IPS-11a (cell line): ENCODE results near the gene SRI.
"Not testable (repeated sequence)": the region's sequence is repeated elsewhere in the genome, so short reads cannot be mapped to it uniquely, and the experiment has no call there.

ENCODE experiments used
- H3K4me3 ChIP-seq: one replicate; pipeline ENCODE4 v1.5.1; 2013; ENCODE audit warnings: low read depth, low read length, control low read depth

The SRI gene

DNA sequence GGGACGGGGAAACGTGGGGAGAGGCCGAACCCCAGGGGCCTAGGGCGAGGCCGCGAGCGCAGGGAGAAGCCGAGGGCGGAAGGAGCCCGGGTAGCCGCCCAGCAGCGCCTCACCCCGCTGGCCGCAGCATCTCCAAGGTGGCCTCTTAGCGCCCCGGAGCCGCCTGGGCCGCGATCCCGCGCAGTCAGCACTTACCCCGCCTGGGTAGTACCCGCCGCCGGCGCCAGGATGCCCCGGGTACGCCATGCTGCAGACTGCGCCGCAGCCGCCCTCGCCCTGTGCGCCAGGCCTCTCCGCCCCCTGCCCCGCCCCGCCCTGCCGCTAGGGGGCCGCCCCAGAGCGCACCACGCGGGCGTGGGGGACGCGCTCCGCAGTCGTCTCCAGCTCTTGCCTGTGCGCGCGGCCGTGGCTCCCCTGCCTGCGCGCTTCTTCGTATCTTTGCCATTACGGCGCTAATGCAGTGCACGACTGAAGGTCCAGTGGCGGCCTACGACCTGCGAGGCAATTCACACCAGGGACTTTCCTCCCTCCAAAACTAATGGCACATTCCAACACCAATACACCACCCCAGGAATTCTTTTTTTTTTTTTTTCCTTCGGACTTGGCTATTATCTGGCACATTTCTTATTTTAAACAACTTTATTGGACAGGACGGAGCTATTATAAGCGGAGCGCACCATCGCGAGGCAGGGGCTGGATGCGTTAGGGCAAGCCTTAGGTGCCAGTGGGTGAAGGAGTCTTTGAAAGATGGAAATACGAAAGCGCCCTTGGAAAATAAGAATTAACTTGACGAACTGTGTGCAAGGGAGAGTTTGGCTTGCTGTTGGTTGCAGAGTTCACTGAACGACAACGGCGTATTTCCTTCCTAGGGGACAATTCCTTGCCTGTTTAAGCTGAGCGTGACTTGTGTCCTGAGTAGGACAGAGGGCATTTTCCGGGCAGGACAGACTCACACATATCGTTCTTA, at the start of gene SRI:
TSS of gene SRI (minus strand) at position 258 of the 967 bp plus-strand sequence. CDS start at position 246, 12 bp downstream.
- peak within 1 kb of the TSS; percentile 74 for H3K4me3 ChIP-seq

DNA sequence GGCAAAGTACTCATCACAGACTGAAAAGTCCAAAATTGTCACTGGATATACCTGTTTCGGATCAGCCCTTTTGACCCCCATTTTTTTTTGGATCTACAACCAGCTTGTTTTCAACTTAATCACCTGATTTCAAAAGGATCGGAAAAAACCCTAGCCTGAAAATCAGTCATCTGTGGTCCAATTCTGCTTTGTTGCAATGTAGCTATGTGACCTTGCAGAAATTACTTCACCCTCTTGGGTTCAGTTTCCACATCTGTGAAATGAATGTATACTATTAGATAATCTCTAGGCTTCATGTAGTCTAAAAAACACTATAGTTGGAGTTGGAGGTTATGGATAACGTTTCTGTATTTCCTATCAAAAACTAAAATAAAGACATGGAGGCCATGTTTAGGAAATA, 49.7 kb upstream of the SRI start:
- no peak overlapping the region for H3K4me3 ChIP-seq

DNA sequence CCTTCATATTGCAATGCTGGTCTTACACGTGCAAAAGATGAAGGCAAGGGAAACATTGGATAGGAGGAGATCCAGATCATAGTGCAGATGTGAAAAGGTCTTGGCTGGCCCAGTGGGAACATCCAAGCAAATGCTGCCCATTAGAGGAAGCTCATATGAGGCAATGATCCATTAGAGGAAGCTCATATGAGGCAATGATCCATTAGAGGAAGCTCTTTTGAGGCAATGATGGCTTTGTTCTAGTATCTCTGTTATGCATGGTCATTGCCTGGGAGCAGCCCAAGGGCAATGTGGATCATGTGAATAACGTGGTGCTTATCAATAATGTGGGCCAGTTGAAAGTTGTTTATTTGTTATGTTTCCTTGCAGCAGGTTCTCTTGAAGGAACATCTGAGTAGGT, 49.0 kb upstream of the SRI start:
- H3K4me3 ChIP-seq: no peak overlapping the region

- H3K4me3 ChIP-seq: no peak overlapping the region
Observed at GRCh38 chr7:88268051-88268450, 48.2 kb upstream of the SRI start.

GRCh38 chr7:88267421-88267820, 47.6 kb upstream of the SRI start:
- no peak overlapping the region for H3K4me3 ChIP-seq

GRCh38 chr7:88264987-88265386, 45.1 kb upstream of the SRI start:
- not testable (repeated sequence) for H3K4me3 ChIP-seq

GRCh38 chr7:88262562-88262961, 42.7 kb upstream of the SRI start:
- no peak overlapping the region for H3K4me3 ChIP-seq

DNA sequence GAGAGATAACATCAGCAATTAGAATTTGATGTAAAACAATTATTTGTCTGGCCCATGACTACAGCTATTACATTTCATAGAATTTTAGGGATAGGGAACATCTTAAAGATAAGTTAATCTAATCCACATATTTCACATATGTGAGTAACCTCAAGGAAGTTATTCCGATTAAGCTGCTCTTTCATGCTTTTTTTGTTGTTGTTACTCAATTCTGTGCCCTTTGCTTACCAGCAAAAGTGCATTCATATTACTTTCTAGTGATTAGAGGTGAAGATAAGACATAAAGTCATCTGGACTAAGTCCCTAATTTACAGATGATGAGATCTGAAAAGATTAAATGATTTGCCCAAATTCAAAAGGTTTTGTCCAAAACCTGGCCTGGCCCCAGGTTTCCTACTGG, 40.9 kb upstream of the SRI start:
- H3K4me3 ChIP-seq: no peak overlapping the region

- no peak overlapping the region for H3K4me3 ChIP-seq
Observed at GRCh38 chr7:88259656-88260380, 40.0 kb upstream of the SRI start.

DNA sequence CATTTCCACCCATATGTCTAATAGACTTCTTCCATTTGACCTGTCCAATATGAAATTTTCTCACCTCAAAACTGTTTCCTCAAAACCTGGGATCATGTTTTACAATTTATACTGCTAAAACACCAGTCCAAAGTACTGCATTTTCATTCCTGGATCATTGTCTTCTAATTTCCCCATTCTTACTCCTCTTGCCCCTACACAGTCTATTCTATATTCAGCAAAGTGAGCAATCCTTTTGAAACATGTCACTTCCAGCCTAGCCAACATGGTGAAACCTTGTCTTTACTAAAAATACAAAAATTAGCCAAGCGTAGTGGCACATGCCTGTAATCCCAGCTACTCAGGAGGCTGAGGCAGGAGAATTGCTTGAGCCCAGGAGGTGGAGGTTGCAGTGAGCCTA, 38.5 kb upstream of the SRI start:
- not testable (repeated sequence) for H3K4me3 ChIP-seq

DNA sequence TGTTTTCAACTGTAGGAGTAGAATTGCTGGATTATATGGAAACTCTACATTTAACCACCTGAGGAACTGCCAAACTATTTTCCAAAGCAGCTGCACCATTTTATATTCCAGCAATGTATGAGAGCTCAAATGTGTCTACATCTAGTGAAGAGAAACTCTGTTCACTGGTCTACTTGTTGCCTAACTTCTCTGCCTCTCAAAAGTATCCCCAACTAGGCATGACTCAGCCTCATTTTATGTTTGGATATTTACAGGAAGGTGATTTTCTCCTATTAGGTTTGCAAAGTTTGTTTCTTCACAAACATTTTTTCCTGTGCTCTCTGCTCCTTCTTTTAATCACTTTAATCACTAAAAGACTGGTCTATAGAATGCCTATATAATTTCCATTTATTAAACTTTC, 37.1 kb upstream of the SRI start:
- H3K4me3 ChIP-seq: no peak overlapping the region

GRCh38 chr7:88254721-88255424, 35.0 kb upstream of the SRI start:
- H3K4me3 ChIP-seq: no peak overlapping the region

DNA sequence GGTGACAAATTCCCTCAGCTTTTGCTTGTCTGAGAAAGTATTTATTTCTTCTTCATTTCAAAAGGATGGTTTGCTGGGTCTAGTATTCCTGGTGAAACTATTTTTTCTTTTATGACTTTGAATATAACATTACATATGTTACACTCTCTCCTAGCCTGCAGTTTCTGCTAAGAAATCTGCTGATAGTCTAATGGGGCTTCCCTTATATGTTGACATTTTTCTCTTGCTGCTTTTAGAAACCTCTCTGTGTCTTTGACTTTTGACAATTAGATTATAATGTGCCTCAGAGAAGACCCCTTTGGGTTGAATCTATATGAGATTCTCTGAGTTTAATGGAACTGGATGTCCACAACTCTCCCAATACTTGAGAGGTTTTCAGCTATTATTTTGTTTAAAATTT, 33.8 kb upstream of the SRI start:
- H3K4me3 ChIP-seq: no peak overlapping the region

GRCh38 chr7:88244258-88244657, 24.4 kb upstream of the SRI start:
- no peak overlapping the region for H3K4me3 ChIP-seq

DNA sequence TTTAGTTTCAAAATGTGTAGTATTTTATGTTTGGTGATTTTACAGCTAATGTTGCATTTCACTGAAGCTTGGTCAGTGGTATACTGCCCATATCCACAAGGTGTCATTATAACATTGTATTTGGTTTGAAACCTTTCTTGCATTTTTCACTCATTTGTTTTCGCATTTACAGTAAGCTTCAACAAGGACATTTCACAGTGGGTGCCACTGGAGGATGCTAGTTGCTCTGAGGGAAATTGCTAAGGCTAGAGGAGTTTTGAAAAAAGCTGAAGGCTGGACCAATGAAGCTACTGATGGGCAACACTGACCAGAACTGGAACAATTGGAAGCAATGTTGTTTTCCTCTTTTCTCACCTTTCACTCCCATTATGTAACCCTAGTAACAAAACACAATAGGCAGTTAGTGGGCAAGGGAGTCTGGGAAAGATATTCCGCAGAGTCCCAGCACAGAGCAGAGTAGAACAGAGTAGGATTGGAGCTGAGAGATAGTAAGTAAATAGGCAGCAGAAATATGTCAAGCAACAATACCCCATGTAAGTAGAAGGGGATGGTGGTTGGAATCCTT, 23.6 kb upstream of the SRI start:
- H3K4me3 ChIP-seq: no peak overlapping the region

DNA sequence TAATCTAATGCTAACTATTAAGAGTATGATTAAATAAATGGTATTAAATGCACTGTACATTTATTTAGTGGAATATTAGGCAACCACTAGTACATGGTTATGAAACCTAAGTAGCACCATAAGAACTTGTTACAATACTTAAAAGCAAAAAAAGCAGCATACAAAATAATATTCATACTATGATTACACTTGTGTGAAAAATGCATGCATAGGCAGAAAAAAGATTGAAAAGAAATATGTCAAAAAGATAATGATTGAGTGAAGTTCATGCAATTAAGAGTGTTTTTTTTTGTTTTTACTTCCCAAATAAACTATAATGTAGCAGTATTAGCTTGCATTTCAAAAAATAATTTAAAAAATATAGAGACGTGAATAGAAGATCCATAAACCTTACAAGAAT, 20.0 kb upstream of the SRI start:
- no peak overlapping the region for H3K4me3 ChIP-seq

- no peak overlapping the region for H3K4me3 ChIP-seq
Observed at GRCh38 chr7:88233828-88234227, 14.0 kb upstream of the SRI start.

GRCh38 chr7:88230646-88231045, 10.8 kb upstream of the SRI start:
- no peak overlapping the region for H3K4me3 ChIP-seq

DNA sequence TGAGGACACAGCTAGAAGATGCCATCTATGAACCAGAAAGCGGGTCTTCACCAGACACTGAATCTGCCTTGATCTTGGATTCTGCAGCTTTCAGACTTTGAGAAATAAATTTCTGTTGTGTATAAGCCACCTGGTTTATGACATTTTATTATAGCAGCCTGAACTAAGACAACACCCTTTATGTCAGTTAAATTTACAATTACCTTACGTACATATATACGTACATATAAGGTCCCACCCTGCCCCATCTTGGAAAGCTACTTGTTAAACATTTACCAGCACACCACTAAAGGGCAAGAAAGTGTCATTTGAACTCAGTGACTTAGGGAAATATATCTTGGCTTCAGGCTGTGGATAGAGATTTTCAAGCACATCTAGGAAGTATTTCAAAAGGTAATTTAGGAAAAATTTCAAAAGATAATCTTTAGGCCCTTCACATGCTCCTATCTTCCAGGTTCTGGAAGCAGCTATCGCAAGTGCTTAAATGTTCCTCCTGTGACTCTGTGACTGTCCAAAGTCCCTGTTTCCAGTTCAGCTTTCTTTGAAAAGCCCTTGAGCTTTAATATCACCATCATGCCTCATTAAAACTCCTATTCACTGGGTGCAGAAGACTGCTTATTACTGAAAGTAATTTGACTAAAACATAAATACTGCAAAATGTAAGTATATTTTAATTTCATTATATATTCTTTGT, 9.6 kb upstream of the SRI start:
- no peak overlapping the region for H3K4me3 ChIP-seq

DNA sequence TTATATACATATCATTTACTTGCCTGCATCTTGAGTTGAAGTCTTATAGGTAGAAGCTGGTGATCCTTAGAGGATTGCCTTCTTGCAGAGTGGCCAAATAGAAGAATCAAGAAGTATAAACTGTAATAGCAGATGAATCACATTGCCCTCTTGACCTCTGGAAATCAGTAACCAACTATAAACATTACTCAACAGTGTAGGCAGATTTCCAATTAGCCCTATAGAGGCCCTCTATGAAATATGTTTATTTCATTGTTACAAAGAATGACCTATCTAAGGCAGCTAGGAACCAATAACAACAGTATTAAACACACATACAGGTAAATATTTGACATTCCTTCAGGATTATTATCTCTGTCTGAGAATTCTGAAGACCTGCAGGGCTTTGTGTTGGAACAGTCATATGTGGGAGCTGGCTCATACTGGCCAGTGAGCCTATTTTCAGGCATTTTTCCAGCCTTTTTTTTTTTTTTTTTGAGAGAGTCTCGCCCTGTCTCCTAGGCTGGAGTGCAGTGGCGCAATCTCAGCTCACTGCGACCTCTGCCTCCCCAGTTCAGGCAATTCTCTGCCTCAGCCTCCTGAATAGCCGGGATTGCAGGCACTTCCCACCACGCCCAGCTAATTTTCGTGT, 7.2 kb upstream of the SRI start:
- H3K4me3 ChIP-seq: no peak overlapping the region
